GM10248 (cell line): ENCODE measurements around the gene TP53RK.

Source experiments
- CTCF ChIA-PET: fragments of 300-600 bp; sonication (Branson Sonifier 250); formaldehyde crosslinking; extraction: SDS; loops from one replicate; lab custom pipeline; 2021; ENCODE audit warnings: antibody characterized with exemption; lab: Yijun Ruan, JAX
- POLR2A ChIA-PET: fragments of 350-650 bp; sonication (Branson Sonifier 250); formaldehyde crosslinking; extraction: SDS; loops from one replicate; lab custom pipeline; 2020; ENCODE audit warnings: antibody characterized with exemption; lab: Yijun Ruan, JAX
- DNase-seq: peaks from one replicate; pipeline ENCODE4 v3.0.0; 2012; ENCODE audit errors: extremely low spot score
- TF ChIP-seq, protein P1 (sequence below): IDR thresholded peaks from 2 replicates; pipeline ENCODE4 v1.5.1; 2012; ENCODE audit warnings: mild to moderate bottlenecking, low read depth; ENCODE audit errors: extremely low read depth, missing control alignments, control extremely low read depth

TP53RK gene

DNA sequence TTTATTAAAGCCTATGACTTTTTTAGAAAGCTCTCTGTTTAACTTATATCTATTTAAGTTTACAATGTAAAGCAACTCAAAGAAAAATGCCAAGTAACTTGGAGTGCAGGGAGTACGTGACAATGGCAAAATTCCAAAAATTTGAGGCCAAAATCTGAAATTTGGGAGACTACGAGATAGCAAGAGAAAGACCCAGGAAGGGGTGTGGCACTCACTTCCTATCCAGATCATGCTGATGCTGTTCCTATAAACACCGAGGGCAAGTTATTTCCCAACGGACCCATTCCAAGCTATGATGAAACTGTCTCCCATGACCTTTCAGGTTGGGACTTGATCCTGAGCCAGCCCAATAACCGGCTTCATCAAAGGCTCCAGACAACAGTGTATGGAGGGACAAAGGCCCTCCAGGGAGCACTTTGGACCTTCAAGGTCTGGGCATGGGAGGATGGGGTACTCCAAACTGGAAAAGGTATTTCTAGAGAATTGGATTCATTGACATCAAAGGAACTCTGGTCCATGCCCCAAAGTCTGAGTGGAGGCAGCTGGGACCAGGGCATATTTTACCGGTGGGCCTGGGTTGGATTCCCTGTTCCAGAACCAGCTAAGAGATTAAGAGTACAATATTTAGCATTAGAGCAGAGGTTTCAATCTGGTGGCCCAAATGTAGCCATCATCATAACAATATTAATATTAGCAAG lies 22.3 kb downstream of the TP53RK start:
- POLR2A ChIA-PET, result no interaction called here

DNA sequence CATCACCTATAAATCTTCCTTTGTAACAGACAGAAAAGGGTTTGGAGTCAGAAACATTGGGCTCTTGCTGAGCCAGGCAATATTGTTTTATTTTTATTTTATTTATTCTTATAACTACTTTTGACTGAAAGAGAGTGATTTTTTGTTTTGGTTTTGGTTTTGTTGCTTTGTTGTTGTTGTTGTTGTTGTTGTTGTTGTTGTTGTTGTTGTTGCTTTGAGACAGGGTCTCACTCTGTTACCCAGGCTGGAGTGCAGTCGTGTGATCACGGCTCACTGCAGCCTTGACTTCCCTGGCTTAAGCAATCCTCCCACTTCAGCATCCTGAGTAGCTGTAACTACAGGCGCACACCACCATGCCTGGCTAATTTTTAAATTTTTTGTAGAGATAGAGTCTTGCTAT lies 22.9 kb downstream of the TP53RK start:
- TF ChIP-seq, protein P1, sequence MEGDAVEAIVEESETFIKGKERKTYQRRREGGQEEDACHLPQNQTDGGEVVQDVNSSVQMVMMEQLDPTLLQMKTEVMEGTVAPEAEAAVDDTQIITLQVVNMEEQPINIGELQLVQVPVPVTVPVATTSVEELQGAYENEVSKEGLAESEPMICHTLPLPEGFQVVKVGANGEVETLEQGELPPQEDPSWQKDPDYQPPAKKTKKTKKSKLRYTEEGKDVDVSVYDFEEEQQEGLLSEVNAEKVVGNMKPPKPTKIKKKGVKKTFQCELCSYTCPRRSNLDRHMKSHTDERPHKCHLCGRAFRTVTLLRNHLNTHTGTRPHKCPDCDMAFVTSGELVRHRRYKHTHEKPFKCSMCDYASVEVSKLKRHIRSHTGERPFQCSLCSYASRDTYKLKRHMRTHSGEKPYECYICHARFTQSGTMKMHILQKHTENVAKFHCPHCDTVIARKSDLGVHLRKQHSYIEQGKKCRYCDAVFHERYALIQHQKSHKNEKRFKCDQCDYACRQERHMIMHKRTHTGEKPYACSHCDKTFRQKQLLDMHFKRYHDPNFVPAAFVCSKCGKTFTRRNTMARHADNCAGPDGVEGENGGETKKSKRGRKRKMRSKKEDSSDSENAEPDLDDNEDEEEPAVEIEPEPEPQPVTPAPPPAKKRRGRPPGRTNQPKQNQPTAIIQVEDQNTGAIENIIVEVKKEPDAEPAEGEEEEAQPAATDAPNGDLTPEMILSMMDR, result no peak
- DNase-seq, result no peak
- ChIA-PET POLR2A (no interaction called here), CTCF (no interaction called here)

More for the DNA sequence above, 22.3 kb downstream of the TP53RK start:
- CTCF ChIA-PET, result interaction anchor here (4.0 kb wide), 1 partner anchor 13 kb away, joined by 16 read pairs; no protein-coding TSS in a partner anchor
- DNase-seq, result no peak
- TF ChIP-seq, protein P1, result no peak

DNA sequence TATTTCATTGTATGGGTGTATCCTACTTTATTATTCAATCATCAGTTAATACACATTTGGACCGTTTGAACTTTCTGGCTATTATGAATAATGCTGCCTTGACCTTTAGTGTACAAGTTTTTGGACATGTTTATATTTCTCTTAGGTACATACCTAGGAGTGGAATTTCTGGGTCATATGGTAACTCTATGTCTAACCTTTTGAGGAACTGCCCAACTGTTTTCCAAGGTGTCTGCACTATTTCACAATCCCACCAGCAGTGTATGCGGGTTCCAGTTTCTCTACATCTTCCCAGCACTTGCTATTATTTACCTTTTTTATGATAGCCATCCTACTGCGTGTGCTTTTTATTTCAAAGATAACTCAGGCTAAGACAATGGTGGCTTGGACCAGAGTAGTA lies 23.6 kb downstream of the TP53RK start:
- TF ChIP-seq, protein P1, result no peak
- ChIA-PET POLR2A (no interaction called here), CTCF (no interaction called here)
- DNase-seq, result no peak

DNA sequence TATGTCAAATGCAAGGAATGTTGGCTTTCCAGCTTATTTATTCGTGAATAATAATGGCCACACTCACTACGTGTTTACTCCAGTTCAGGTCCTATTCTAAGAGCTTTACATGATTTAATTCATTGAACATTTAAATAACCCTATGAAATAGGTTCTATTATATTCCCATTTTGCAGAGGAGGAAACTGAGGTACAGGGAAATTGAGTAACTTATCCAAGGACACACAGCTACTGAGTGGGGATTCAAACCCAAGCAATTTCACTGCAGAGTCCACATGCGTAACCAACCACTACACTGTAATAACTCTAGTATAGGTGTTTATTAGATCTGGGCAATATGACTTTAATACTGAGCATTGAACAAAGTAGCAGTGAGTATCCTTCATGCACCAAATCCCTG lies 25.7 kb downstream of the TP53RK start:
- no peak for DNase-seq
- ChIA-PET POLR2A (no interaction called here), CTCF (interaction anchor here (1.2 kb wide), 1 partner anchor 252 kb away, joined by 3 read pairs; no protein-coding TSS in a partner anchor)
- TF ChIP-seq, protein P1, result no peak

DNA sequence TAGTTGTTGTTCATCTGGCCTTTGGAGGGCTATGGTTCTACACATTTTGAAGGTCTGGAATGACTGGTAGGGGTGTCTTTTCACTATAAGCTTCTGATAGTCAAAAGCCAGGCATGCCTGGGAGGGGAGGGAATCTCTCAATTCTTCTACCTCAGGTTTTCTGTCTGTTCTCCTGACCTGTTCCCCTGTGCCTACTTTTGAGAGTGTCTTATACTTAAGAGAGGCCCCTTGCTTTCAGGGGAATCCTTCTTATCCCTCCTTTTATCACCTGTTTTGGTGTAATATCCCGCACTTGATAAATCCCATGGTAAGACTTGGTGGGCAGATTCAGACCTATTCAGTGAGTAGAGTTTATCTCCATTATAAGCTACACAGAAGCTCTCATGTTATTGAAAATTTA lies 27.6 kb downstream of the TP53RK start:
- ChIA-PET CTCF (interaction anchor here (0.8 to 1.3 kb wide), 3 partner anchors 15 to 106 kb away, joined by 3 to 4 read pairs (median 3); no protein-coding TSS in a partner anchor), POLR2A (no interaction called here)
- DNase-seq, result no peak
- TF ChIP-seq, protein P1, result no peak

DNA sequence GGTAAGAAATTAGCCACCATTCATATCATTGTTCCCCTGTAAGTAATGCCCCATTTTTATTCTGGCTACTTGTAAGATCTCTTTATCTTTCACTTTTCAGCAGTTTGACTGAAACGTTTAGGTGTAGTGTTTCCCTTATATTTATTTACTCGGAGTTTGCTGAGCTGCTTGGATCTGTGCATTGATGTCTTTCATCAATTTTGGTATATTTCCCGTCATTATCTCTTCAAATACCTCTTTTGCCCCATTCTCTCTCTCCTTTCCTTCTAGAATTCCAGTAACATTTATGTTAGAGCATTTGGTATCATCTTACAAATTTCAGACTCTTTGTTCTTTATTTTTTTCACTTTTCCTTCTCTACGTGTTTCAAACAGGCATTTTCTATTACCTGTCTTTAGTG lies 28.8 kb downstream of the TP53RK start:
- ChIA-PET CTCF (no interaction called here), POLR2A (no interaction called here)
- TF ChIP-seq, protein P1, result no peak
- DNase-seq, result no peak
